ENCODE measurements around the gene UPF2. TPM values are rescaled to one million over a fixed set of nuclear protein-coding genes. Genes with fewer than 3 reads are reported as not detected.

UPF2 gene
- total and polyA plus RNA-seq, 2 of the 13 experiments (the other 11 are each of a cell fraction or from before 2014, with no cell fraction given): 6.2 to 14.5 TPM

DNA sequence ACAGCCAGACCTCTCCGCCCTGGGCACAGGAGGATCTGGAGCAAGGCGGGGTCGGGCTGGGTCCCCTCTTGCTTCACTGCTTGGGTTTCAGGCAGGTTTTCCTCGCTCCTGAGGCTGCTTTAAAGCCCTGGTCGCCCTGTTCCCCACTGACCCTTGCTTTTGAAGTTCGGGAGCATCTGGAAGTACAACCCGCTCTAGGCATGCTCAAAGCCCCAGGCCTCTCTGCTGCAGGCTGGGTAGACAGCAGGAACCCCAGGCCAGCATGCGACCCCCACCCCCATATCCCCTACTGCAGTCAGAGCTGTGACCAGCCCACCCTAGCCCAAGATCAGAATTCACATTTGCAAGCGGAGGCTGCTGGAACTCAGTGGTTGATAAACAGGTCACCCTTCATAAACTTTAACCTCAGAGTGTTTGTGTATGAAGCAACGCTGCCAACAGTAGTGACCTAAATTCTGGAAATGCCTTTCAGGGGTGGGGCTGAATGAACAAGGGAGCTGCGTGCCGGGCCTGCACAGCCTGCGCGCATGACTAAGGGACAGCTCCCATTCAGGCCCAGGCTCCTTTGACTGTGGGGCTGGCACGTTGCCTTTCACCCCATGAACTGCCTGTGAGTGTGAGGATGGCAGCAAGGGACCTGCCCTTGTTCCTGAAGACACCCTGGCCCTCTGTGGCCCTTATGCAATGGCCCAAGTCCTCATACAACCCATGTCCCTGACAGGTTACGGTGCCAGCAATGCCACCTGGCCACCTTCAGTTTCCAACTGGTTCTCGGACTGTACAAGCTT, 166.9 kb downstream of the UPF2 start (continued):
- TF ChIP-seq, protein P1, sequence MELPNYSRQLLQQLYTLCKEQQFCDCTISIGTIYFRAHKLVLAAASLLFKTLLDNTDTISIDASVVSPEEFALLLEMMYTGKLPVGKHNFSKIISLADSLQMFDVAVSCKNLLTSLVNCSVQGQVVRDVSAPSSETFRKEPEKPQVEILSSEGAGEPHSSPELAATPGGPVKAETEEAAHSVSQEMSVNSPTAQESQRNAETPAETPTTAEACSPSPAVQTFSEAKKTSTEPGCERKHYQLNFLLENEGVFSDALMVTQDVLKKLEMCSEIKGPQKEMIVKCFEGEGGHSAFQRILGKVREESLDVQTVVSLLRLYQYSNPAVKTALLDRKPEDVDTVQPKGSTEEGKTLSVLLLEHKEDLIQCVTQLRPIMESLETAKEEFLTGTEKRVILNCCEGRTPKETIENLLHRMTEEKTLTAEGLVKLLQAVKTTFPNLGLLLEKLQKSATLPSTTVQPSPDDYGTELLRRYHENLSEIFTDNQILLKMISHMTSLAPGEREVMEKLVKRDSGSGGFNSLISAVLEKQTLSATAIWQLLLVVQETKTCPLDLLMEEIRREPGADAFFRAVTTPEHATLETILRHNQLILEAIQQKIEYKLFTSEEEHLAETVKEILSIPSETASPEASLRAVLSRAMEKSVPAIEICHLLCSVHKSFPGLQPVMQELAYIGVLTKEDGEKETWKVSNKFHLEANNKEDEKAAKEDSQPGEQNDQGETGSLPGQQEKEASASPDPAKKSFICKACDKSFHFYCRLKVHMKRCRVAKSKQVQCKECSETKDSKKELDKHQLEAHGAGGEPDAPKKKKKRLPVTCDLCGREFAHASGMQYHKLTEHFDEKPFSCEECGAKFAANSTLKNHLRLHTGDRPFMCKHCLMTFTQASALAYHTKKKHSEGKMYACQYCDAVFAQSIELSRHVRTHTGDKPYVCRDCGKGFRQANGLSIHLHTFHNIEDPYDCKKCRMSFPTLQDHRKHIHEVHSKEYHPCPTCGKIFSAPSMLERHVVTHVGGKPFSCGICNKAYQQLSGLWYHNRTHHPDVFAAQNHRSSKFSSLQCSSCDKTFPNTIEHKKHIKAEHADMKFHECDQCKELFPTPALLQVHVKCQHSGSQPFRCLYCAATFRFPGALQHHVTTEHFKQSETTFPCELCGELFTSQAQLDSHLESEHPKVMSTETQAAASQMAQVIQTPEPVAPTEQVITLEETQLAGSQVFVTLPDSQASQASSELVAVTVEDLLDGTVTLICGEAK (IDR thresholded peaks at IDR 0.05): no peak
- TF ChIP-seq, protein P1 (CRISPR knock-in tag; IDR thresholded peaks at IDR 0.05): peak; percentile 85; the same call in 1 of the 2 replicates
- no peak for TF ChIP-seq ZNF577 (CRISPR knock-in tag; IDR thresholded peaks at IDR 0.05; ENCODE audit: borderline replicate concordance, low read depth)
- TF ChIP-seq ZNF430 (CRISPR knock-in tag; IDR thresholded peaks at IDR 0.05): 0 out of 2 replicates have a peak, but pooled peaks have one; percentile 67
- TF ChIP-seq HES4 (CRISPR knock-in tag; IDR thresholded peaks at IDR 0.05; ENCODE audit: borderline replicate concordance): no peak
- peak; percentile 70; the same call in 1 of the 2 replicates for TF ChIP-seq HOXA5 (CRISPR knock-in tag; IDR thresholded peaks at IDR 0.05)
- 0 out of 2 replicates have a peak, but pooled peaks have one; percentile 39 for TF ChIP-seq ZNF839 (CRISPR knock-in tag; IDR thresholded peaks at IDR 0.05; ENCODE audit: borderline replicate concordance)
- no peak for TF ChIP-seq HDAC6 (IDR thresholded peaks at IDR 0.05; ENCODE audit: low read depth, low read length)
- TF ChIP-seq CBFB (CRISPR knock-in tag; IDR thresholded peaks at IDR 0.05): no peak
- TF ChIP-seq, protein P2, sequence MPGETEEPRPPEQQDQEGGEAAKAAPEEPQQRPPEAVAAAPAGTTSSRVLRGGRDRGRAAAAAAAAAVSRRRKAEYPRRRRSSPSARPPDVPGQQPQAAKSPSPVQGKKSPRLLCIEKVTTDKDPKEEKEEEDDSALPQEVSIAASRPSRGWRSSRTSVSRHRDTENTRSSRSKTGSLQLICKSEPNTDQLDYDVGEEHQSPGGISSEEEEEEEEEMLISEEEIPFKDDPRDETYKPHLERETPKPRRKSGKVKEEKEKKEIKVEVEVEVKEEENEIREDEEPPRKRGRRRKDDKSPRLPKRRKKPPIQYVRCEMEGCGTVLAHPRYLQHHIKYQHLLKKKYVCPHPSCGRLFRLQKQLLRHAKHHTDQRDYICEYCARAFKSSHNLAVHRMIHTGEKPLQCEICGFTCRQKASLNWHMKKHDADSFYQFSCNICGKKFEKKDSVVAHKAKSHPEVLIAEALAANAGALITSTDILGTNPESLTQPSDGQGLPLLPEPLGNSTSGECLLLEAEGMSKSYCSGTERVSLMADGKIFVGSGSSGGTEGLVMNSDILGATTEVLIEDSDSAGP (CRISPR knock-in tag; IDR thresholded peaks at IDR 0.05; ENCODE audit: borderline replicate concordance): peak; percentile 77; the same call in 1 of the 2 replicates
- no peak for TF ChIP-seq ADNP (CRISPR knock-in tag; IDR thresholded peaks at IDR 0.05)
- TF ChIP-seq, protein P3, sequence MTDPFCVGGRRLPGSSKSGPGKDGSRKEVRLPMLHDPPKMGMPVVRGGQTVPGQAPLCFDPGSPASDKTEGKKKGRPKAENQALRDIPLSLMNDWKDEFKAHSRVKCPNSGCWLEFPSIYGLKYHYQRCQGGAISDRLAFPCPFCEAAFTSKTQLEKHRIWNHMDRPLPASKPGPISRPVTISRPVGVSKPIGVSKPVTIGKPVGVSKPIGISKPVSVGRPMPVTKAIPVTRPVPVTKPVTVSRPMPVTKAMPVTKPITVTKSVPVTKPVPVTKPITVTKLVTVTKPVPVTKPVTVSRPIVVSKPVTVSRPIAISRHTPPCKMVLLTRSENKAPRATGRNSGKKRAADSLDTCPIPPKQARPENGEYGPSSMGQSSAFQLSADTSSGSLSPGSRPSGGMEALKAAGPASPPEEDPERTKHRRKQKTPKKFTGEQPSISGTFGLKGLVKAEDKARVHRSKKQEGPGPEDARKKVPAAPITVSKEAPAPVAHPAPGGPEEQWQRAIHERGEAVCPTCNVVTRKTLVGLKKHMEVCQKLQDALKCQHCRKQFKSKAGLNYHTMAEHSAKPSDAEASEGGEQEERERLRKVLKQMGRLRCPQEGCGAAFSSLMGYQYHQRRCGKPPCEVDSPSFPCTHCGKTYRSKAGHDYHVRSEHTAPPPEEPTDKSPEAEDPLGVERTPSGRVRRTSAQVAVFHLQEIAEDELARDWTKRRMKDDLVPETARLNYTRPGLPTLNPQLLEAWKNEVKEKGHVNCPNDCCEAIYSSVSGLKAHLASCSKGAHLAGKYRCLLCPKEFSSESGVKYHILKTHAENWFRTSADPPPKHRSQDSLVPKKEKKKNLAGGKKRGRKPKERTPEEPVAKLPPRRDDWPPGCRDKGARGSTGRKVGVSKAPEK (CRISPR knock-in tag; IDR thresholded peaks at IDR 0.05; ENCODE audit: borderline replicate concordance): no peak
